Neural progenitor cell (in vitro differentiated cells): ENCODE measurements around the gene NPC1.
"Not testable (repeated sequence)": the region's sequence is repeated elsewhere in the genome, so short reads cannot be mapped to it uniquely, and the experiment has no call there.

Experiments
- CTCF ChIP-seq: fragments of 200-600 bp; sonication (generic); IDR thresholded peaks from 2 replicates; pipeline ENCODE4 v1.5.1; 2017; ENCODE audit warnings: antibody characterized with exemption, mild to moderate bottlenecking
- EZH2 ChIP-seq: fragments of 200-600 bp; sonication (generic); IDR thresholded peaks from 2 replicates; pipeline ENCODE4 v1.6.1; 2017; ENCODE audit warnings: antibody characterized with exemption, mild to moderate bottlenecking, moderate library complexity
- EZH2phosphoT487 ChIP-seq: fragments of 200-600 bp; sonication (generic); IDR thresholded peaks from 2 replicates; pipeline ENCODE4 v1.6.1; 2017; ENCODE audit warnings: antibody characterized with exemption

- TF ChIP-seq CTCF, EZH2, EZH2phosphoT487: not testable (repeated sequence)
Measured at GRCh38 chr18:23557511-23557910, 28.8 kb downstream of the NPC1 start.
